ENCODE data around the gene FAM227B.
"Not testable (repeated sequence)": the region's sequence is repeated elsewhere in the genome, so short reads cannot be mapped to it uniquely, and the experiment has no call there.

- not testable (repeated sequence) for TF ChIP-seq POLR2A, CTCF, EP300 (IDR thresholded peaks at IDR 0.05)
Observed at GRCh38 chr15:49478982-49479381, 141.6 kb downstream of the FAM227B start.
